Hepatocyte (in vitro differentiated cells): ENCODE data around the gene PRMT6.

ENCODE experiments used
- EZH2 ChIP-seq: fragments of 200-600 bp; sonication (generic); IDR thresholded peaks from 2 replicates; pipeline ENCODE4 v1.6.1; 2016; ENCODE audit warnings: antibody characterized with exemption, mild to moderate bottlenecking, borderline replicate concordance
- EZH2phosphoT487 ChIP-seq: fragments of 200-600 bp; sonication (generic); IDR thresholded peaks from one replicate; pipeline ENCODE4 v1.6.1; 2018; ENCODE audit warnings: antibody characterized with exemption, mild to moderate bottlenecking, low read depth, moderate library complexity; ENCODE audit not compliant: unreplicated experiment, severe bottlenecking
- TF ChIP-seq, protein P1 (sequence below): fragments of 200-600 bp; sonication (generic); IDR thresholded peaks from 2 replicates; pipeline ENCODE4 v1.5.1; 2016; ENCODE audit warnings: antibody characterized with exemption, mild to moderate bottlenecking; ENCODE audit not compliant: poor library complexity

DNA sequence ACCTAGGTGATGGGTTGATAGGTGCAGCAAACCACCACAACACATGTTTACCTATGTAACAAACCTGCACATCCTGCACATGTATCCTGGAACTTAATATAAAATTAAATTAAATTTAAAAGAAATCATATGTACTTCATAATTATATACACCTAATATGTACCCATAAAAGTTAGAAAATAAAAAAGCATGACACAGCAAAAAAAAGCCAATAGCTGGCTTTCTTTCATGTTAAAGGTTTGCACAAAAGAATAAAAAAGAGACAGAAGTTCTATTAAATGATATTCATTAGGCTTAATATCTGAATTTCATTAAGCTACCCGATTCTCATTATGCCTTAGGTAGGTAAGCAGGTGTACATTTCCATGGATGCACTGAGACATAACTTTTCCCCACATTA is 5.2 kb upstream of the PRMT6 start:
- TF ChIP-seq, protein P1, sequence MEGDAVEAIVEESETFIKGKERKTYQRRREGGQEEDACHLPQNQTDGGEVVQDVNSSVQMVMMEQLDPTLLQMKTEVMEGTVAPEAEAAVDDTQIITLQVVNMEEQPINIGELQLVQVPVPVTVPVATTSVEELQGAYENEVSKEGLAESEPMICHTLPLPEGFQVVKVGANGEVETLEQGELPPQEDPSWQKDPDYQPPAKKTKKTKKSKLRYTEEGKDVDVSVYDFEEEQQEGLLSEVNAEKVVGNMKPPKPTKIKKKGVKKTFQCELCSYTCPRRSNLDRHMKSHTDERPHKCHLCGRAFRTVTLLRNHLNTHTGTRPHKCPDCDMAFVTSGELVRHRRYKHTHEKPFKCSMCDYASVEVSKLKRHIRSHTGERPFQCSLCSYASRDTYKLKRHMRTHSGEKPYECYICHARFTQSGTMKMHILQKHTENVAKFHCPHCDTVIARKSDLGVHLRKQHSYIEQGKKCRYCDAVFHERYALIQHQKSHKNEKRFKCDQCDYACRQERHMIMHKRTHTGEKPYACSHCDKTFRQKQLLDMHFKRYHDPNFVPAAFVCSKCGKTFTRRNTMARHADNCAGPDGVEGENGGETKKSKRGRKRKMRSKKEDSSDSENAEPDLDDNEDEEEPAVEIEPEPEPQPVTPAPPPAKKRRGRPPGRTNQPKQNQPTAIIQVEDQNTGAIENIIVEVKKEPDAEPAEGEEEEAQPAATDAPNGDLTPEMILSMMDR = no peak
- TF ChIP-seq EZH2 (no peak), EZH2phosphoT487 (no peak)
